ENCODE measurements around the gene IGF2R. TPM values are rescaled to one million over a fixed set of nuclear protein-coding genes. Genes with fewer than 3 reads are reported as not detected.

The IGF2R gene
- total RNA-seq, 2 experiments from 2014 or later, result 19.3 to 37.6 TPM

- H3K36me3 ChIP-seq (ENCODE audit: insufficient read depth, low read length), result peaks cover 59% of the 10 kb centered on the region; the same call in 1 of the 2 replicates
- CTCF ChIA-PET (ENCODE audit: unreplicated experiment), result no interaction called here
Observed at GRCh38 chr6:160042014-160042773, 73.3 kb downstream of the IGF2R start.

GRCh38 chr6:160042788-160043301 lies 74.0 kb downstream of the IGF2R start:
- no peaks in the 10 kb centered on the region for H3K79me2 ChIP-seq (ENCODE audit: insufficient read depth, low read depth, low read length)
- DNase-seq (ENCODE audit: low spot score), result no peak
- H2AFZ ChIP-seq (ENCODE audit: low read length), result no peak overlapping the region
- ChIA-PET CTCF (ENCODE audit: unreplicated experiment) (no interaction called here), POLR2A (no interaction called here)
- no TSS peak for BruUV-seq (replicated peaks)
- no peaks in the 10 kb centered on the region for H3K9me3 ChIP-seq (ENCODE audit: low read length)
- H3K4me3 ChIP-seq (ENCODE audit: low read depth, low read length, poor library complexity, severe bottlenecking), result no peak overlapping the region
- H3K36me3 ChIP-seq (ENCODE audit: insufficient read depth, low read length), result peaks cover 66% of the 10 kb centered on the region; the same call in 1 of the 2 replicates
- no peaks in the 10 kb centered on the region for H3K9me2 ChIP-seq (ENCODE audit: insufficient read depth, low read length)
- TF ChIP-seq, protein P1, sequence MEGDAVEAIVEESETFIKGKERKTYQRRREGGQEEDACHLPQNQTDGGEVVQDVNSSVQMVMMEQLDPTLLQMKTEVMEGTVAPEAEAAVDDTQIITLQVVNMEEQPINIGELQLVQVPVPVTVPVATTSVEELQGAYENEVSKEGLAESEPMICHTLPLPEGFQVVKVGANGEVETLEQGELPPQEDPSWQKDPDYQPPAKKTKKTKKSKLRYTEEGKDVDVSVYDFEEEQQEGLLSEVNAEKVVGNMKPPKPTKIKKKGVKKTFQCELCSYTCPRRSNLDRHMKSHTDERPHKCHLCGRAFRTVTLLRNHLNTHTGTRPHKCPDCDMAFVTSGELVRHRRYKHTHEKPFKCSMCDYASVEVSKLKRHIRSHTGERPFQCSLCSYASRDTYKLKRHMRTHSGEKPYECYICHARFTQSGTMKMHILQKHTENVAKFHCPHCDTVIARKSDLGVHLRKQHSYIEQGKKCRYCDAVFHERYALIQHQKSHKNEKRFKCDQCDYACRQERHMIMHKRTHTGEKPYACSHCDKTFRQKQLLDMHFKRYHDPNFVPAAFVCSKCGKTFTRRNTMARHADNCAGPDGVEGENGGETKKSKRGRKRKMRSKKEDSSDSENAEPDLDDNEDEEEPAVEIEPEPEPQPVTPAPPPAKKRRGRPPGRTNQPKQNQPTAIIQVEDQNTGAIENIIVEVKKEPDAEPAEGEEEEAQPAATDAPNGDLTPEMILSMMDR (conservative IDR thresholded peaks at IDR 0.05; ENCODE audit: low read length), result no peak
- no peak for TF ChIP-seq EZH2phosphoT487 (IDR thresholded peaks at IDR 0.05; ENCODE audit: borderline replicate concordance, low read depth, low read length)
- H3K27ac ChIP-seq (ENCODE audit: low read depth, low read length, poor library complexity, severe bottlenecking), result no peak overlapping the region
- no peak overlapping the region for H3K4me2 ChIP-seq (ENCODE audit: low read length)
- no peaks in the 10 kb centered on the region for H3K4me1 ChIP-seq (ENCODE audit: insufficient read depth, low read length, poor library complexity, severe bottlenecking)
- H4K20me1 ChIP-seq (ENCODE audit: insufficient read depth, low read length), result no peaks in the 10 kb centered on the region
- intact Hi-C loops (cut with micrococcal nuclease; ENCODE audit: unreplicated experiment), result no loop called here

More at GRCh38 chr6:160042014-160042773, 73.3 kb downstream of the IGF2R start:
- Histone ChIP-seq H2AFZ (ENCODE audit: low read length) (no peak overlapping the region), H3K27ac (ENCODE audit: low read depth, low read length, poor library complexity, severe bottlenecking) (no peak overlapping the region), H3K9me2 (ENCODE audit: insufficient read depth, low read length) (no peaks in the 10 kb centered on the region), H3K4me3 (ENCODE audit: low read depth, low read length, poor library complexity, severe bottlenecking) (no peak overlapping the region), H3K4me1 (ENCODE audit: insufficient read depth, low read length, poor library complexity, severe bottlenecking) (no peaks in the 10 kb centered on the region), H3K9me3 (ENCODE audit: low read length) (no peaks in the 10 kb centered on the region), H3K4me2 (ENCODE audit: low read length) (no peak overlapping the region), H4K20me1 (ENCODE audit: insufficient read depth, low read length) (no peaks in the 10 kb centered on the region), H3K79me2 (ENCODE audit: insufficient read depth, low read depth, low read length) (no peaks in the 10 kb centered on the region)
- no peak for TF ChIP-seq EZH2phosphoT487 (IDR thresholded peaks at IDR 0.05; ENCODE audit: borderline replicate concordance, low read depth, low read length)
- TF ChIP-seq, protein P1 (conservative IDR thresholded peaks at IDR 0.05; ENCODE audit: low read length), result no peak
- DNase-seq (ENCODE audit: low spot score), result no peak
- BruUV-seq (replicated peaks), result no TSS peak
- POLR2A ChIA-PET, result no interaction called here
- intact Hi-C loops (cut with micrococcal nuclease; ENCODE audit: unreplicated experiment), result no loop called here

GRCh38 chr6:160043784-160044183 lies 74.9 kb downstream of the IGF2R start:
- intact Hi-C loops (cut with micrococcal nuclease; ENCODE audit: unreplicated experiment), result no loop called here
- no peak overlapping the region for H2AFZ ChIP-seq (ENCODE audit: low read length)
- no peaks in the 10 kb centered on the region for H4K20me1 ChIP-seq (ENCODE audit: insufficient read depth, low read length)
- H3K4me1 ChIP-seq (ENCODE audit: insufficient read depth, low read length, poor library complexity, severe bottlenecking), result no peaks in the 10 kb centered on the region
- peaks cover 75% of the 10 kb centered on the region; the same call in 1 of the 2 replicates for H3K36me3 ChIP-seq (ENCODE audit: insufficient read depth, low read length)
- no TSS peak for BruUV-seq (replicated peaks)
- H3K4me3 ChIP-seq (ENCODE audit: low read depth, low read length, poor library complexity, severe bottlenecking), result no peak overlapping the region
- no peak for DNase-seq (ENCODE audit: low spot score)
- no peak overlapping the region for H3K4me2 ChIP-seq (ENCODE audit: low read length)
- CTCF ChIA-PET (ENCODE audit: unreplicated experiment), result no interaction called here
- H3K79me2 ChIP-seq (ENCODE audit: insufficient read depth, low read depth, low read length), result no peaks in the 10 kb centered on the region
- no peaks in the 10 kb centered on the region for H3K9me2 ChIP-seq (ENCODE audit: insufficient read depth, low read length)
- POLR2A ChIA-PET, result no interaction called here
- TF ChIP-seq, protein P1 (conservative IDR thresholded peaks at IDR 0.05; ENCODE audit: low read length), result no peak
- TF ChIP-seq EZH2phosphoT487 (IDR thresholded peaks at IDR 0.05; ENCODE audit: borderline replicate concordance, low read depth, low read length), result no peak
- no peaks in the 10 kb centered on the region for H3K9me3 ChIP-seq (ENCODE audit: low read length)
- H3K27ac ChIP-seq (ENCODE audit: low read depth, low read length, poor library complexity, severe bottlenecking), result no peak overlapping the region
